GM21529 (cell line): ENCODE data around the gene NAA60.

Experiments used
- ATAC-seq: cut with Tn5 transposase; IDR thresholded peaks from one replicate; pipeline ENCODE4 v1.9.1; 2021; ENCODE audit not compliant: unreplicated experiment

Gene NAA60

DNA sequence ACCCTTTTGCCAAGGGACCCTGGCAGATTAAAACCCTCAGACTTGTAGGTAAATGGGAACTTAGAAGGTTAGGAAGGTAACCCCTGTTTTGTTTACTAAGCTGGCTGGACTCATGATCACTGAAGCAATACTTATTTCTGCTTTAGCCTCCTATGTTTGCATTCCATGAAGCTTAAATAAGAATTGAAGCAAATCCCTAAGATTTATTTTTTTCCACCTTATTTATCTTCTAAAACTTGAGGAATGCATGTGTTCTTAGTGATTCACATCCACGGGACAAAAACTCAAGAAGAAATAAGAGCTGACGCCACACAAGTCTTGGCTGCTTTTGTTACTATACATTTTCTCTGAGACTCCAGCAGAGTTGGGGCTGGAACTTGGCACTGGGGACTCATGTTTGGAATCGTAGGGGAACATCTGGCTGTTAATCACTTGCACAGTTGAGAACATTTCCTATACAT is 92.8 kb downstream of the NAA60 start:
- ATAC-seq = no peak
